Measurements from ENCODE around the gene MAST3.

MAST3 gene

GRCh38 chr19:18097217-18097992 is at the start of gene MAST3:
MAST3 (plus strand) TSS chr19:18097778; CDS start chr19:18097793, 15 bp downstream.
- peak; percentile 96 for ATAC-seq
- DNase-seq = peak; percentile 96

- DNase-seq (no peak), ATAC-seq (no peak)
Measured at GRCh38 chr19:18049385-18049784, 48.2 kb upstream of the MAST3 start.

- ATAC-seq = no peak
Measured at GRCh38 chr19:18051887-18052286, 45.7 kb upstream of the MAST3 start.

GRCh38 chr19:18053576-18054219 is 43.9 kb upstream of the MAST3 start:
- DNase-seq (no peak), ATAC-seq (no peak)

More at GRCh38 chr19:18051887-18052286, 45.7 kb upstream of the MAST3 start:
- no peak for DNase-seq

GRCh38 chr19:18055967-18056366 is 41.6 kb upstream of the MAST3 start:
- ATAC-seq (no peak), DNase-seq (no peak)

GRCh38 chr19:18057557-18057956 is 40.0 kb upstream of the MAST3 start:
- DNase-seq (no peak), ATAC-seq (no peak)

GRCh38 chr19:18058208-18059009 is 39.2 kb upstream of the MAST3 start:
- ATAC-seq (peak; percentile 92), DNase-seq (peak; percentile 86)

GRCh38 chr19:18059297-18059696 is 38.3 kb upstream of the MAST3 start:
- no peak for DNase-seq
- ATAC-seq = no peak

- DNase-seq (no peak), ATAC-seq (no peak)
Measured at GRCh38 chr19:18059902-18060301, 37.7 kb upstream of the MAST3 start.

GRCh38 chr19:18060472-18060871 is 37.1 kb upstream of the MAST3 start:
- ATAC-seq (no peak), DNase-seq (no peak)

- ATAC-seq = no peak
Measured at GRCh38 chr19:18062028-18062427, 35.5 kb upstream of the MAST3 start.

GRCh38 chr19:18063463-18063862 is 34.1 kb upstream of the MAST3 start:
- DNase-seq (peak; percentile 55), ATAC-seq (no peak)

More at GRCh38 chr19:18062028-18062427, 35.5 kb upstream of the MAST3 start:
- no peak for DNase-seq

GRCh38 chr19:18065173-18065495 is 32.4 kb upstream of the MAST3 start:
- no peak for DNase-seq

GRCh38 chr19:18068395-18068794 is 29.2 kb upstream of the MAST3 start:
- ATAC-seq = no peak
- no peak for DNase-seq

More at GRCh38 chr19:18065173-18065495, 32.4 kb upstream of the MAST3 start:
- no peak for ATAC-seq

GRCh38 chr19:18069383-18069782 is 28.2 kb upstream of the MAST3 start:
- ATAC-seq = no peak
- no peak for DNase-seq

GRCh38 chr19:18070181-18070580 is 27.4 kb upstream of the MAST3 start:
- ATAC-seq = no peak
- DNase-seq = no peak

GRCh38 chr19:18072335-18072734 is 25.2 kb upstream of the MAST3 start:
- DNase-seq = no peak
- no peak for ATAC-seq

- ATAC-seq = peak; percentile 36
- DNase-seq = no peak
Measured at GRCh38 chr19:18073197-18073596, 24.4 kb upstream of the MAST3 start.

GRCh38 chr19:18074192-18074591 is 23.4 kb upstream of the MAST3 start:
- DNase-seq (no peak), ATAC-seq (no peak)

GRCh38 chr19:18083929-18084684 is 13.5 kb upstream of the MAST3 start:
- DNase-seq (no peak), ATAC-seq (no peak)

- DNase-seq = no peak
- no peak for ATAC-seq
Measured at GRCh38 chr19:18085702-18086457, 11.7 kb upstream of the MAST3 start.
